Subcutaneous preadipocyte (primary cell): ENCODE results near the gene DYRK1A. TPM values are rescaled to one million over a fixed set of nuclear protein-coding genes. Genes with fewer than 3 reads are reported as not detected.

Source experiments
- total RNA-seq: library from RNA; depleted of rRNA; stranded (reverse); fragments of >200 nt; gene quantifications from 2 replicates; pipeline ENCODE4 v1.2.3, GENCODE V29; 2012

Gene DYRK1A
- 43.4 and 65.3 TPM in 2 replicates for total RNA-seq

GRCh38 chr21:37366482-37367316 is at the start of gene DYRK1A:
DYRK1A (plus strand) TSS chr21:37366773; CDS start chr21:37420375, 53,602 bp downstream.

Other genes with a start within 250 kb of the DYRK1A start
- gene VPS26C, start 99.4 kb upstream of the DYRK1A start, total RNA-seq = 62.5 and 65.7 TPM in 2 replicates